AG20443 (cell line): ENCODE results near the gene ARAP1.
A peak's percentile ranks its signal among the peaks of the same experiment; 100 is the strongest.

Source experiments
- DNase-seq: peaks from one replicate; pipeline ENCODE4 v3.0.0; 2012; ENCODE audit warnings: low spot score, mixed read lengths

Gene ARAP1

GRCh38 chr11:72703267-72704008, 48.8 kb downstream of the ARAP1 start:
- DNase-seq: peak; percentile 95

GRCh38 chr11:72702577-72703241, 49.5 kb downstream of the ARAP1 start:
- no peak for DNase-seq

GRCh38 chr11:72702096-72702495, 50.1 kb downstream of the ARAP1 start:
- DNase-seq: no peak

- no peak for DNase-seq
Observed at GRCh38 chr11:72701466-72701865, 50.7 kb downstream of the ARAP1 start.

DNA sequence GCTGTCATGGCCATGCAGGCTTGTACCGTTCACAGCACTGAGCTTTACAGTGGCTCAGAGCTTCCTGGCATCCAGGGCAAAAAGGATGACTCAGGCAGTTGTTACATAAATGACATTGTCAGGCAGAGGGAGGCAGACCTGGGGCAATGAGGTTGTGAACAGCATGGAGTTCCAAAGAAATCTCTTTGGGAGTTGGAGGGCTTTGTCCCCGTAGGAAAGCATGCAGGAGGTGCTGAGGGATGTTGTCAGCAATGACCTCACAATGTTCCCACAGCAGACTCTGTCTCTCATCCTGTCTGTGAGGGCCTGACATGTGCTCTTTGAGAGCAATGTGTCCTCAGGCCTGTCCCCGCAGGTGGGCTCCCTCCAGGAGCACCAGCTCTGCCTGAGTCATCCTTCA, 52.1 kb downstream of the ARAP1 start:
- peak; percentile 78 for DNase-seq

GRCh38 chr11:72697814-72698213, 54.4 kb downstream of the ARAP1 start:
- no peak for DNase-seq

- DNase-seq: peak; percentile 95
Observed at GRCh38 chr11:72696866-72697700, 55.1 kb downstream of the ARAP1 start.

- no peak for DNase-seq
Observed at GRCh38 chr11:72695354-72695753, 56.9 kb downstream of the ARAP1 start.

DNA sequence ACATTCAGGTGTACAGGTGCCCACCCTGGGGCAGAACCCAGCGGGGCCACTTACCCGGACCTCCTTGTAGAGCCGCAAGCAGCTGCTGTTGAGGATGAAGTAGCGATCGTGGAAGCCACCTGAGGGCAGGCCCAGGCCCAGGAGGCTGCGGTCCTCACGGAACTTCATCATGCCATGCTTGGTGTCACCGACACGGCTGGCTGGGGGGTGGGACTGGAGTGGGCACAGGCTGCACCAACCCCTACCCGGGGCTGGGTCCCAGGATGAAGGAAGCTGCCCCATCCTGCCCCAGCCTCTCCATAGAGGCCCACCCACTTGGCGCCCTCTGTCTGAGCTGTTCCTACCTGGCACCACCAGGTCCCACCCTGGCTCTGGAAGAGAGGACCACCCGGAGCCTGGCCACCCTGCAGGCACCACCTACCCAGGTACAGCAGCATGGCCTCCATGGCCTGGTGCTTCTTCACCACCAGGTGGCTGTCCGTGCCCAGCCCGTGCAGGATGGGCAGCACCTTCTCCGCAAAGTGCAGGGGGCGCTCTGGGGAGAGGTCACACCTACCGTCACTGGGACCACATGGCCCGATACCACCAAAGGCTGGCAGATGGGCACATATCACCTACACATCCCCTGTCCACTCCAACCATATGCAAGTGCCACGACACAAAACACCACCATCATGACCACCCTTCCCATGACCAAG, 58.8 kb downstream of the ARAP1 start:
- no peak for DNase-seq

DNA sequence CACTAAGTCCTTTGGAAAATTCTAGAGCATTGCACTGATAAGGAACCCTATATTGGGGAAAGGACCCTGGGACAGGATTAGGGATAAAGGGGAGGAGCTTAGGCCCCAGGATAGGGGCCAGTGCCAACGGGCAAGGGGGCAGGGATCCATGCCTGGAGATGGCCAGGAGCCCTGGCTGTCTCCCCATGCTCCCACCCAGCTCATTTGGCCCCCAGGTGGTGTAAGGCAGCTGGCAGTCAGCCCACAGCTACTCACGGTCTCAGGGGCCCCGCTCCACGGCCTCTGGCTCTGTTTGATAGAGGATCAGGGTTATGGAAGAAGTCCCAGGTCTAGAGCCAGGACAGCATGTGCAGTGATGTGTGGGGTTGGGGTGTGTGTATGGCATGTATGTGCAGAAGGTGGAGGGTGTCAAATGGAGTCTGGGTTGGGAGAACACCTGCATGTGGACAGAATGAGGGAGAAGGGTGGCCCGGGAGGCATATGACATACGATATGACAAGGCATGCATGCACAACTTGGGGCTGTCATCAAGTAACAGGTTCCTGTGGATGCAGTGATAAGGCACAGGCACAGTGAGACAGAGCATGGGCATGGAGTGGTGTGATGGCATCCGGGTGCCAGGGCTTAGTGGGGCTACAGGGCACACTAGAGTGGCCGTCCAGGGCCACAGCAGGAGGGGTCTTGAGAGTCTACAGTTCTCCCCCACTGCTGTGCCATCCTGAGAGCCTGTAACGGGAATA, 59.5 kb downstream of the ARAP1 start:
- DNase-seq: no peak

GRCh38 chr11:72690166-72690565, 62.0 kb downstream of the ARAP1 start:
- DNase-seq: no peak

DNA sequence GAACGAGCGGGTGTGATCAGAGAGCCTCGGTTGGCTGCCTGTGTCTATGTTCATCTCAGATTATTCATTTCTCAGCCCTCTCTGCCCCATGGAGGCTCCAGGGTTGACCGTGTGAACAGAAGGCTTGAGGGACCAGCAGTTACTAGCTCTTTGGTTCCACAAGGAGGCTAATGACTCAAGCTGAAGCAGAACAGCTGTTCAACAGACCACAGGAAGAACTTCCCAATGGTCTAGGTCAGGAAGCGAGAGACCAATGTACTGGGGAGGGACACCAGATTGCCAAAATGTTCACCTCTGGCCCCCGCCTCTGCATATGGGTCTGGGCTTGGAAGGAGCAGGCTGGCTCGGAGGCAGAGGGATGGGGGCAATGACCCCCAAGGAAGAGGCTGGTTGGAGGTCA, 63.3 kb downstream of the ARAP1 start:
- no peak for DNase-seq

GRCh38 chr11:72688486-72688885, 63.7 kb downstream of the ARAP1 start:
- no peak for DNase-seq

GRCh38 chr11:72687326-72687725, 64.9 kb downstream of the ARAP1 start:
- DNase-seq: no peak

- peak; percentile 42 for DNase-seq
Observed at GRCh38 chr11:72686639-72687220, 65.5 kb downstream of the ARAP1 start.

DNA sequence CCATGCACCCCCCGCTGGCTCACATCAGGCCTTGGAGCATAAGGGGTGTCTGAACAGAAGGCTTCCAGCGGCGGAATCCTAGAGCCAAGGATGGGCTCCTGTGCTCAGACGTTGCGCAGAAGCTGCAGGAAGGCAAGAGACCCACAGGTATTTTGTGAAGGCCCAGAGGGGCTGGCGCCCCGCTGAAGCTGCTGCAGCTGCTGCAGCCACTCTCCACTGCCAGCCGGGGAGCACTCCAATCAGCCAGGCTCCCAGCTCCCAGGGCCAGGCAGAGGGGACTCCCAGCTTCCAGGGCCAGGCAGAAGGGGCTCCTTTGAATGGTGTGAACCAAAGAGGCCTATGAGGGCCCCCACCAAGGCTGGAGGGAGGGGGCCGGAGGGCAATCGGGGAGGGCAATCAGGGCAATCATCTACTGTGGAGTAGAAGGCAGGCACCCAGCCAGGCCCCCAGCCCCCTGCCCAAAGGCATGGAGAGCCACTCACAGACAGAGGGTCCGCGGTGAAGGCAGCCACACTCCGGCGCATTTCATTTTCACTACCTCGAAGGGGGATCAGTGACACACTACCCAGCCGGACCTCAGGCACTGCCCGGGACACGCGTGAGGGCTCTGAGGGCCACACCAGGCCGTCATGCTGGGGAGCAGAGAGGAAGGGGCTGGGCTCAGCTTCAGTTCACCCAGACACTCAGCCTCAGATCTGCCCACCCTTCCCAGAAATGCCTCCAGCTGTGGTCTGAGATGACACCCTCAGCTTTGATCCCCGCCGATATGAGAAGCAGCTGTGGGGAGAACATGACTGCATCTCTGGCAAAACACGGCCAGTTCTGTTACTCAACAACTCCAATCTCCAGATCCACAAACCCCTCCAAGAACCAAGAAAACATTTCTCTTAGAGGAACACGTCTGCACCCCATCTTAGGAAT, 66.4 kb downstream of the ARAP1 start:
- DNase-seq: peak; percentile 75

- peak; percentile 92 for DNase-seq
Observed at GRCh38 chr11:72684236-72684912, 67.8 kb downstream of the ARAP1 start.

DNA sequence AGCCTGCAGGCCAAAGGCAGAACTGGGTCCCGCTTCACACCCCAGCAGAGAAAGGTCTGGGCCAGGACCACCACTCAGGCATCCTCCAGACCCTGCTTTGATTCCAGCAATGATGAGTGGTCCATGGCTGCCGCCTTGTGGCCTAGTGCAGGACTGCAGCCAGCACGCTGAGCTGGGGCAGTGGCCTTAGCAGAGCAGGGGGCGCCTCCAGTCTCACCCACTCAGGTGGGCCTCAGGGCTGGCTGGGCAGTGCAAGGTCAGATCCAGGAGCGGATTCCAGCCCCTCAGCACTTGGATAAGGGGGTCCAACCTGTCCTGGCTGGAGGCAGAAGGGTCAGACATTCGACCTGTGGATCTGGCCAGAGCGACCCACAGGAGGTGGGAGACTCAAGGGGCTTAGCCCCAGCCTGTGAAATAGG, 68.4 kb downstream of the ARAP1 start:
- DNase-seq: peak; percentile 80

DNA sequence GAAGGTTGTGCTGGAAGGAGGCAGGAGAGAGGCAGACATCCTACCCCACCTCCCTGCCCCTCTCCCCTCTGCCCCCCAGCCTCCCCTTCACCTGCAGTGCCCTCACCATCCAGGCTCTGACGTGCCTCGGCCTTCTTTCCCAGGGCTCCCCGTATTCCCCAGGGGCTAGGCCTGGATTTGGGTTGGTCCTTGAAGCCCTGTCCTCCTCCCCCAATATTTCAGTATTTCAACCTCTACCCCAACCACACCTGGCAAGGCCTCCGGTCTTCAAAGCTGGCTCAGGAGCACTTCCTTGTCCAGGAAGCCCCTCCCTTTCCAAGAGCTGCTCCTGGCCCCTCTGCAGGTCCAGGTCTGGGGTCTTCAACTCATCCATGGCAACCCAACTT, 69.4 kb downstream of the ARAP1 start:
- DNase-seq: no peak
